ENCODE results near the gene FLNA. TPM values are rescaled to one million over a fixed set of nuclear protein-coding genes. Genes with fewer than 3 reads are reported as not detected.
A peak's percentile ranks its signal among the peaks of the same experiment; 100 is the strongest.

The FLNA gene
- total RNA-seq, 2 donors from 2014 or later, result 1,074 to 1,251 TPM

GRCh38 chrX:154309041-154309775 is 65.2 kb downstream of the FLNA start:
- Mint-ChIP-seq H3K4me3 (no peak overlapping the region), H3K36me3 (ENCODE audit: low read depth) (no peaks in the 10 kb centered on the region), H3K27ac (no peak overlapping the region), H3K27me3 (ENCODE audit: insufficient read depth) (no peaks in the 10 kb centered on the region), H3K9me3 (peaks cover 76% of the 10 kb centered on the region), H3K4me1 (no peaks in the 10 kb centered on the region)
- WGBS, 2 experiments (ENCODE audit: insufficient coverage in 1 of 2, insufficient read length in 1 of 2), result 91% methylated on average over 16 of the region's 16 CpGs; no CpG with 5 or more reads in 1 of the 2 experiments
- Histone ChIP-seq H3K9me3 (ENCODE audit: control insufficient read depth, low read length) (no peaks in the 10 kb centered on the region), H3K36me3 (ENCODE audit: control insufficient read depth, insufficient read depth, low read length) (no peaks in the 10 kb centered on the region), H3K27ac (ENCODE audit: low read depth, low read length) (no peak overlapping the region), H3K9ac (ENCODE audit: extremely low read depth, low read length, poor library complexity, severe bottlenecking) (no peak overlapping the region), H3K27me3 (ENCODE audit: control insufficient read depth, insufficient read depth, low read length, poor library complexity, severe bottlenecking) (no peaks in the 10 kb centered on the region), H3K4me3 (ENCODE audit: low read length) (no peak overlapping the region), H3K4me1 (ENCODE audit: control insufficient read depth, insufficient read depth, low read length) (no peaks in the 10 kb centered on the region)
- no peak for DNase-seq
- TF ChIP-seq CTCF (conservative IDR thresholded peaks at IDR 0.05), result no peak

- WGBS, 2 experiments (ENCODE audit: insufficient coverage in 1 of 2, insufficient read length in 1 of 2), result 71% methylated on average over 9 of the region's 9 CpGs; no CpG with 5 or more reads in 1 of the 2 experiments
- no peaks in the 10 kb centered on the region for H3K4me1 ChIP-seq (ENCODE audit: control insufficient read depth, insufficient read depth, low read length)
- no peaks in the 10 kb centered on the region for H3K9me3 ChIP-seq (ENCODE audit: control insufficient read depth, low read length)
- DNase-seq, result peak; percentile 93
- no peak overlapping the region for H3K9ac ChIP-seq (ENCODE audit: extremely low read depth, low read length, poor library complexity, severe bottlenecking)
- H3K4me3 ChIP-seq (ENCODE audit: low read length), result no peak overlapping the region
- Mint-ChIP-seq H3K4me1 (no peaks in the 10 kb centered on the region), H3K27ac (no peak overlapping the region), H3K4me3 (no peak overlapping the region), H3K27me3 (ENCODE audit: insufficient read depth) (no peaks in the 10 kb centered on the region), H3K36me3 (ENCODE audit: low read depth) (no peaks in the 10 kb centered on the region), H3K9me3 (peaks cover 73% of the 10 kb centered on the region)
- TF ChIP-seq CTCF (conservative IDR thresholded peaks at IDR 0.05), result peak; percentile 79
- H3K27me3 ChIP-seq (ENCODE audit: control insufficient read depth, insufficient read depth, low read length, poor library complexity, severe bottlenecking), result no peaks in the 10 kb centered on the region
- no peak overlapping the region for H3K27ac ChIP-seq (ENCODE audit: low read depth, low read length)
- H3K36me3 ChIP-seq (ENCODE audit: control insufficient read depth, insufficient read depth, low read length), result no peaks in the 10 kb centered on the region
Observed at GRCh38 chrX:154308108-154308946, 66.1 kb downstream of the FLNA start.

- Histone ChIP-seq H3K36me3 (ENCODE audit: control insufficient read depth, insufficient read depth, low read length) (no peaks in the 10 kb centered on the region), H3K4me3 (ENCODE audit: low read length) (no peak overlapping the region), H3K4me1 (ENCODE audit: control insufficient read depth, insufficient read depth, low read length) (no peaks in the 10 kb centered on the region), H3K9me3 (ENCODE audit: control insufficient read depth, low read length) (no peaks in the 10 kb centered on the region), H3K9ac (ENCODE audit: extremely low read depth, low read length, poor library complexity, severe bottlenecking) (no peak overlapping the region), H3K27me3 (ENCODE audit: control insufficient read depth, insufficient read depth, low read length, poor library complexity, severe bottlenecking) (no peaks in the 10 kb centered on the region), H3K27ac (ENCODE audit: low read depth, low read length) (no peak overlapping the region)
- Mint-ChIP-seq H3K27me3 (ENCODE audit: insufficient read depth) (no peaks in the 10 kb centered on the region), H3K36me3 (ENCODE audit: low read depth) (no peaks in the 10 kb centered on the region), H3K4me3 (no peak overlapping the region), H3K4me1 (no peaks in the 10 kb centered on the region), H3K9me3 (peaks cover 75% of the 10 kb centered on the region), H3K27ac (no peak overlapping the region)
- DNase-seq, result no peak
- 94 to 100% methylated on average over 4 to 6 of the region's 6 CpGs for WGBS, 2 experiments (ENCODE audit: insufficient coverage in 1 of 2, insufficient read length in 1 of 2)
- TF ChIP-seq CTCF (conservative IDR thresholded peaks at IDR 0.05), result no peak
Observed at GRCh38 chrX:154307202-154307601, 67.2 kb downstream of the FLNA start.
